K562 (cell line): Measurements from ENCODE around the gene NMT1. TPM values are rescaled to one million over a fixed set of nuclear protein-coding genes. Genes with fewer than 3 reads are reported as not detected.

Experiments used
- CEBPB ChIP-seq: fragments of 450-650 bp; IDR thresholded peaks from 2 replicates; pipeline ENCODE4 v1.6.1; 2016; ENCODE audit warnings: missing genetic modification characterization, missing compliant biosample characterization
- ELF1 ChIP-seq: fragments of 200-800 bp; sonication (Bioruptor generic); IDR thresholded peaks from 2 replicates; pipeline ENCODE4 v1.6.1; 2016; ENCODE audit warnings: missing genetic modification characterization, missing compliant biosample characterization
- MCM7 ChIP-seq, 2 experiments: fragments of 450-650 bp; IDR thresholded peaks; 2 replicates each; pipeline ENCODE4 v1.6.1; 2016 to 2018
- NCOA2 ChIP-seq, 2 experiments: fragments of 450-650 bp; IDR thresholded peaks; 2 replicates each; pipeline ENCODE4 v1.6.1; 2018; ENCODE audit warnings: mild to moderate bottlenecking in 2 of 2, moderate library complexity in 1 of 2; ENCODE audit not compliant: partially characterized antibody in 2 of 2
- NEUROD1 ChIP-seq: fragments of 150-350 bp; IDR thresholded peaks from 2 replicates; pipeline ENCODE4 v1.6.1; 2014; ENCODE audit warnings: borderline replicate concordance, low read length, low read depth; ENCODE audit not compliant: partially characterized antibody
- RBFOX2 ChIP-seq: fragments of 200-400 bp; formaldehyde crosslinking; IDR thresholded peaks from 2 replicates; pipeline ENCODE4 v1.6.1; 2017; ENCODE audit warnings: low read depth, mild to moderate bottlenecking, low read length, moderate library complexity
- SETDB1 ChIP-seq: IDR thresholded peaks from one replicate; pipeline ENCODE4 v1.6.1; 2012; ENCODE audit warnings: low read length, control low read depth, inconsistent platforms
- STAG1 ChIP-seq: sonication (generic); formaldehyde crosslinking; IDR thresholded peaks from 2 replicates; pipeline ENCODE4 v1.5.0; 2020; ENCODE audit warnings: missing genetic modification reagents, borderline replicate concordance
- ZBTB17 ChIP-seq: fragments of 450-650 bp; formaldehyde crosslinking; IDR thresholded peaks from 2 replicates; pipeline ENCODE4 v1.4.0; 2020; ENCODE audit warnings: mild to moderate bottlenecking
- ZNF263 ChIP-seq: sonication (generic); formaldehyde crosslinking; IDR thresholded peaks from 2 replicates; pipeline ENCODE4 v1.8.0; 2022; ENCODE audit warnings: mild to moderate bottlenecking, missing genetic modification reagents, borderline replicate concordance
- ZNF324 ChIP-seq: fragments of 250-450 bp; sonication (Bioruptor Pico); IDR thresholded peaks from 2 replicates; pipeline ENCODE4 v1.4.0; 2020; ENCODE audit warnings: mild to moderate bottlenecking
- ZNF695 ChIP-seq: fragments of 450-650 bp; formaldehyde crosslinking; IDR thresholded peaks from 2 replicates; pipeline ENCODE4 v1.4.0; 2020; ENCODE audit warnings: mild to moderate bottlenecking, moderate library complexity
- ZNF76 ChIP-seq: fragments of 250-450 bp; sonication (Bioruptor Pico); IDR thresholded peaks from 2 replicates; pipeline ENCODE4 v1.4.0; 2020; ENCODE audit warnings: mild to moderate bottlenecking, moderate library complexity, borderline replicate concordance
- ZNF77 ChIP-seq: fragments of 250-450 bp; sonication (Bioruptor Pico); IDR thresholded peaks from 2 replicates; pipeline ENCODE4 v1.5.0; 2020
- ZSCAN32 ChIP-seq: fragments of 450-650 bp; formaldehyde crosslinking; IDR thresholded peaks from 2 replicates; pipeline ENCODE4 v1.4.0; 2020; ENCODE audit warnings: mild to moderate bottlenecking, moderate library complexity
- polyA plus RNA-seq, 8 experiments: library from polyadenylated mRNA; depleted of rRNA in 4 of 8; stranded (reverse) in 5 of 8; unstranded in 3 of 8; fragments of >200 nt; fragmentation: Nextera tagmentation in 2 of 8; fragmentation: Illumina TruSeq in 1 of 8; extraction: Ambion mirVana in 2 of 8; extraction: Trizol in 1 of 8; gene quantifications; 2 replicates each; pipeline versions ENCODE4 v1.2.1 to v1.2.3, GENCODE V29; 2011 to 2014; ENCODE audit warnings: inconsistent platforms in 1 of 8, missing spikeins in 1 of 8
- total RNA-seq, 7 experiments: library from RNA; depleted of rRNA in 6 of 7; stranded (reverse); fragments of >200 nt in 6 of 7; fragmentation: Illumina TruSeq in 2 of 7; extraction: Trizol in 2 of 7; gene quantifications; 2 replicates each; pipeline versions ENCODE4 v1.2.1 to v1.2.3, GENCODE V29; 2011 to 2021; ENCODE audit warnings: low replicate concordance in 1 of 7
- TF ChIP-seq, protein P1 (sequence below): fragments of 250-450 bp; sonication (Bioruptor Pico); IDR thresholded peaks from 2 replicates; pipeline ENCODE4 v1.4.0; 2020
- TF ChIP-seq, protein P2 (sequence below): fragments of 250-450 bp; sonication (Bioruptor Pico); IDR thresholded peaks from 2 replicates; pipeline ENCODE4 v1.5.0; 2022; ENCODE audit warnings: mild to moderate bottlenecking
- TF ChIP-seq, protein P3 (sequence below), 2 experiments: fragments of 450-650 bp in 1 of 2; sonication (generic) in 1 of 2; formaldehyde crosslinking in 1 of 2; IDR thresholded peaks in 1 of 2; conservative IDR thresholded peaks in 1 of 2; 2 replicates each; pipeline versions ENCODE4 v1.6.1 to v1.8.1; 2016 to 2023; ENCODE audit warnings: mild to moderate bottlenecking in 2 of 2, moderate library complexity in 2 of 2, inconsistent platforms in 1 of 2, missing genetic modification reagents in 1 of 2

Gene NMT1
- total and polyA plus RNA-seq, 9 of the 15 experiments (the other 6 are each of a cell fraction or from before 2014, with no cell fraction given) = 86.7 to 569 (median 213) TPM

DNA sequence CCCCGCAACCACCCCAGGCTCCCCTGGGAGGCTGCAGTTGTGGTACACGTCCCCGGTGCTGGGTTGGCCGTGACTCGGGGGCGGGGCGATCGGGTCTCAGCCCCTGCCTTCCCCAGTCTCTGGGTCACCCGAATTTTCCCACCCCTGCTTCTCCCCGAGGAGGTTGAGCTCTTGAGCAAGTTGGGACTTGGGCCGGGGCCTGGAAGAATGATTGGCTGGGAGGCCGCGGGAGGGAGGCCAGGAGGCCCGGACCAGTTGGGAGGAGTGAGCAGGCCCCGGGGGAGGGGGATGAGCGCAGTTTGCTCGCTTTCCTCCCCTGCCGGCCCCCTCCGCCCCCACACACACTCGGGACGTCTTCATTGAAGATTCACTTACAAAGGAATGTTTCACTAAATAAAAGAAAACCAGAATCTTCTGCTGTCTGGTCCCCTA is 82.7 kb downstream of the NMT1 start (continued):
- TF ChIP-seq CEBPB (tag) (no peak), NCOA2 (IDR thresholded peaks at IDR 0.05; ENCODE audit: partially characterized antibody in 2 of 2) (no peak), STAG1 (CRISPR knock-in tag) (no peak), ZNF324 (CRISPR knock-in tag) (no peak), ZNF77 (CRISPR knock-in tag) (no peak), ZBTB17 (CRISPR knock-in tag) (no peak), ZNF695 (CRISPR knock-in tag) (no peak), MCM7 (IDR thresholded peaks at IDR 0.05) (no peak), ZSCAN32 (CRISPR knock-in tag) (no peak), SETDB1 (no peak), ZNF263 (peak; percentile 64; the same call in 1 of the 2 replicates), ELF1 (tag) (no peak), ZNF76 (CRISPR knock-in tag) (no peak), NEUROD1 (no peak), RBFOX2 (peak; percentile 42; the same call in 1 of the 2 replicates)
- TF ChIP-seq, protein P1, sequence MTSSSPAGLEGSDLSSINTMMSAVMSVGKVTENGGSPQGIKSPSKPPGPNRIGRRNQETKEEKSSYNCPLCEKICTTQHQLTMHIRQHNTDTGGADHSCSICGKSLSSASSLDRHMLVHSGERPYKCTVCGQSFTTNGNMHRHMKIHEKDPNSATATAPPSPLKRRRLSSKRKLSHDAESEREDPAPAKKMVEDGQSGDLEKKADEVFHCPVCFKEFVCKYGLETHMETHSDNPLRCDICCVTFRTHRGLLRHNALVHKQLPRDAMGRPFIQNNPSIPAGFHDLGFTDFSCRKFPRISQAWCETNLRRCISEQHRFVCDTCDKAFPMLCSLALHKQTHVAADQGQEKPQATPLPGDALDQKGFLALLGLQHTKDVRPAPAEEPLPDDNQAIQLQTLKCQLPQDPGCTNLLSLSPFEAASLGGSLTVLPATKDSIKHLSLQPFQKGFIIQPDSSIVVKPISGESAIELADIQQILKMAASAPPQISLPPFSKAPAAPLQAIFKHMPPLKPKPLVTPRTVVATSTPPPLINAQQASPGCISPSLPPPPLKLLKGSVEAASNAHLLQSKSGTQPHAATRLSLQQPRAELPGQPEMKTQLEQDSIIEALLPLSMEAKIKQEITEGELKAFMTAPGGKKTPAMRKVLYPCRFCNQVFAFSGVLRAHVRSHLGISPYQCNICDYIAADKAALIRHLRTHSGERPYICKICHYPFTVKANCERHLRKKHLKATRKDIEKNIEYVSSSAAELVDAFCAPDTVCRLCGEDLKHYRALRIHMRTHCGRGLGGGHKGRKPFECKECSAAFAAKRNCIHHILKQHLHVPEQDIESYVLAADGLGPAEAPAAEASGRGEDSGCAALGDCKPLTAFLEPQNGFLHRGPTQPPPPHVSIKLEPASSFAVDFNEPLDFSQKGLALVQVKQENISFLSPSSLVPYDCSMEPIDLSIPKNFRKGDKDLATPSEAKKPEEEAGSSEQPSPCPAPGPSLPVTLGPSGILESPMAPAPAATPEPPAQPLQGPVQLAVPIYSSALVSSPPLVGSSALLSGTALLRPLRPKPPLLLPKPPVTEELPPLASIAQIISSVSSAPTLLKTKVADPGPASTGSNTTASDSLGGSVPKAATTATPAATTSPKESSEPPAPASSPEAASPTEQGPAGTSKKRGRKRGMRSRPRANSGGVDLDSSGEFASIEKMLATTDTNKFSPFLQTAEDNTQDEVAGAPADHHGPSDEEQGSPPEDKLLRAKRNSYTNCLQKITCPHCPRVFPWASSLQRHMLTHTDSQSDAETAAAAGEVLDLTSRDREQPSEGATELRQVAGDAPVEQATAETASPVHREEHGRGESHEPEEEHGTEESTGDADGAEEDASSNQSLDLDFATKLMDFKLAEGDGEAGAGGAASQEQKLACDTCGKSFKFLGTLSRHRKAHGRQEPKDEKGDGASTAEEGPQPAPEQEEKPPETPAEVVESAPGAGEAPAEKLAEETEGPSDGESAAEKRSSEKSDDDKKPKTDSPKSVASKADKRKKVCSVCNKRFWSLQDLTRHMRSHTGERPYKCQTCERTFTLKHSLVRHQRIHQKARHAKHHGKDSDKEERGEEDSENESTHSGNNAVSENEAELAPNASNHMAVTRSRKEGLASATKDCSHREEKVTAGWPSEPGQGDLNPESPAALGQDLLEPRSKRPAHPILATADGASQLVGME (CRISPR knock-in tag) = no peak
- TF ChIP-seq, protein P2, sequence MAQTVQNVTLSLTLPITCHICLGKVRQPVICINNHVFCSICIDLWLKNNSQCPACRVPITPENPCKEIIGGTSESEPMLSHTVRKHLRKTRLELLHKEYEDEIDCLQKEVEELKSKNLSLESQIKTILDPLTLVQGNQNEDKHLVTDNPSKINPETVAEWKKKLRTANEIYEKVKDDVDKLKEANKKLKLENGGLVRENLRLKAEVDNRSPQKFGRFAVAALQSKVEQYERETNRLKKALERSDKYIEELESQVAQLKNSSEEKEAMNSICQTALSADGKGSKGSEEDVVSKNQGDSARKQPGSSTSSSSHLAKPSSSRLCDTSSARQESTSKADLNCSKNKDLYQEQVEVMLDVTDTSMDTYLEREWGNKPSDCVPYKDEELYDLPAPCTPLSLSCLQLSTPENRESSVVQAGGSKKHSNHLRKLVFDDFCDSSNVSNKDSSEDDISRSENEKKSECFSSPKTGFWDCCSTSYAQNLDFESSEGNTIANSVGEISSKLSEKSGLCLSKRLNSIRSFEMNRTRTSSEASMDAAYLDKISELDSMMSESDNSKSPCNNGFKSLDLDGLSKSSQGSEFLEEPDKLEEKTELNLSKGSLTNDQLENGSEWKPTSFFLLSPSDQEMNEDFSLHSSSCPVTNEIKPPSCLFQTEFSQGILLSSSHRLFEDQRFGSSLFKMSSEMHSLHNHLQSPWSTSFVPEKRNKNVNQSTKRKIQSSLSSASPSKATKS (CRISPR knock-in tag) = no peak
- TF ChIP-seq, protein P3, sequence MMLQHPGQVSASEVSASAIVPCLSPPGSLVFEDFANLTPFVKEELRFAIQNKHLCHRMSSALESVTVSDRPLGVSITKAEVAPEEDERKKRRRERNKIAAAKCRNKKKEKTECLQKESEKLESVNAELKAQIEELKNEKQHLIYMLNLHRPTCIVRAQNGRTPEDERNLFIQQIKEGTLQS (IDR thresholded peaks at IDR 0.05) = no peak
- TF ChIP-seq, protein P3 (CRISPR knock-in tag; conservative IDR thresholded peaks at IDR 0.05) = no peak
